K562 (cell line): Measurements from ENCODE around the gene AP1M1. TPM values are rescaled to one million over a fixed set of nuclear protein-coding genes. Genes with fewer than 3 reads are reported as not detected.
A peak's percentile ranks its signal among the peaks of the same experiment; 100 is the strongest.

Source experiments
- CREB3L1 ChIP-seq: fragments of 450-650 bp; IDR thresholded peaks from 2 replicates; pipeline ENCODE4 v1.6.1; 2014; ENCODE audit warnings: low read depth, mild to moderate bottlenecking, moderate library complexity, borderline replicate concordance
- CTBP1 ChIP-seq: fragments of 450-650 bp; IDR thresholded peaks from 2 replicates; pipeline ENCODE4 v1.6.1; 2016; ENCODE audit warnings: borderline replicate concordance
- FOXA1 ChIP-seq: fragments of 450-650 bp; IDR thresholded peaks from 2 replicates; pipeline ENCODE4 v1.6.1; 2016; ENCODE audit warnings: mild to moderate bottlenecking, borderline replicate concordance
- GABPB1 ChIP-seq: sonication (generic); formaldehyde crosslinking; IDR thresholded peaks from 2 replicates; pipeline ENCODE4 v1.8.0; 2022; ENCODE audit warnings: mild to moderate bottlenecking, missing genetic modification reagents
- GTF2E2 ChIP-seq: fragments of 200-800 bp; sonication (Bioruptor generic); IDR thresholded peaks from 2 replicates; pipeline ENCODE4 v1.6.1; 2016; ENCODE audit warnings: missing genetic modification characterization, missing compliant biosample characterization
- MAFF ChIP-seq: IDR thresholded peaks from 2 replicates; pipeline ENCODE4 v1.6.1; 2012; ENCODE audit warnings: low read length, improper control_type of control experiment
- MEF2D ChIP-seq: conservative IDR thresholded peaks from 2 replicates; pipeline ENCODE4 v1.6.1; 2016; ENCODE audit warnings: low read depth, missing genetic modification characterization, missing compliant biosample characterization
- NFATC3 ChIP-seq: fragments of 450-650 bp; IDR thresholded peaks from 2 replicates; pipeline ENCODE4 v1.6.1; 2017; ENCODE audit warnings: mild to moderate bottlenecking
- PHF21A ChIP-seq: fragments of 450-650 bp; IDR thresholded peaks from 2 replicates; pipeline ENCODE4 v1.6.1; 2017; ENCODE audit warnings: low read depth, borderline replicate concordance
- PYGO2 ChIP-seq: fragments of 450-650 bp; IDR thresholded peaks from 2 replicates; pipeline ENCODE4 v1.6.1; 2016; ENCODE audit warnings: mild to moderate bottlenecking, missing genetic modification characterization, moderate library complexity, missing compliant biosample characterization
- RBBP5 ChIP-seq: fragments of 200-600 bp; sonication (generic); IDR thresholded peaks from 2 replicates; pipeline ENCODE4 v1.6.1; 2012; ENCODE audit warnings: borderline replicate concordance, mild to moderate bottlenecking, low read length, control low read depth, inconsistent platforms; ENCODE audit not compliant: insufficient read depth, poor library complexity, severe bottlenecking
- SRSF9 ChIP-seq: fragments of 200-400 bp; formaldehyde crosslinking; IDR thresholded peaks from 2 replicates; pipeline ENCODE4 v1.6.1; 2017; ENCODE audit warnings: low read depth, low read length, borderline replicate concordance
- STAT6 ChIP-seq: sonication (generic); formaldehyde crosslinking; IDR thresholded peaks from 2 replicates; pipeline ENCODE4 v1.8.1; 2023; ENCODE audit warnings: mild to moderate bottlenecking, missing genetic modification reagents
- THRA ChIP-seq: fragments of 450-650 bp; IDR thresholded peaks from 2 replicates; pipeline ENCODE4 v1.6.1; 2017; ENCODE audit warnings: mild to moderate bottlenecking, moderate library complexity
- ZBTB7A ChIP-seq: IDR thresholded peaks from 2 replicates; pipeline ENCODE4 v1.6.1; 2011; ENCODE audit warnings: low read depth, mild to moderate bottlenecking, low read length, moderate library complexity, borderline replicate concordance; ENCODE audit not compliant: control insufficient read depth
- ZFP91 ChIP-seq: sonication (generic); formaldehyde crosslinking; IDR thresholded peaks from 2 replicates; pipeline ENCODE4 v1.8.0; 2022; ENCODE audit warnings: mild to moderate bottlenecking, missing genetic modification reagents
- ZMIZ1 ChIP-seq, 2 experiments: fragments of 150-350 bp in 1 of 2; IDR thresholded peaks; 2 replicates each; pipeline ENCODE4 v1.6.1; 2012 to 2016; ENCODE audit warnings: low read depth in 2 of 2, low read length in 2 of 2, mild to moderate bottlenecking in 1 of 2, moderate library complexity in 1 of 2
- ZNF707 ChIP-seq: fragments of 250-450 bp; sonication (Bioruptor Pico); conservative IDR thresholded peaks from 2 replicates; pipeline ENCODE4 v1.8.0; 2022; ENCODE audit warnings: inconsistent platforms, mild to moderate bottlenecking, moderate library complexity
- polyA plus RNA-seq, 8 experiments: library from polyadenylated mRNA; depleted of rRNA in 4 of 8; stranded (reverse) in 5 of 8; unstranded in 3 of 8; fragments of >200 nt; fragmentation: Nextera tagmentation in 2 of 8; fragmentation: Illumina TruSeq in 1 of 8; extraction: Ambion mirVana in 2 of 8; extraction: Trizol in 1 of 8; gene quantifications; 2 replicates each; pipeline versions ENCODE4 v1.2.1 to v1.2.3, GENCODE V29; 2011 to 2014; ENCODE audit warnings: inconsistent platforms in 1 of 8, missing spikeins in 1 of 8
- total RNA-seq, 7 experiments: library from RNA; depleted of rRNA in 6 of 7; stranded (reverse); fragments of >200 nt in 6 of 7; fragmentation: Illumina TruSeq in 2 of 7; extraction: Trizol in 2 of 7; gene quantifications; 2 replicates each; pipeline versions ENCODE4 v1.2.1 to v1.2.3, GENCODE V29; 2011 to 2021; ENCODE audit warnings: low replicate concordance in 1 of 7

The AP1M1 gene
- total and polyA plus RNA-seq, 9 of the 15 experiments (the other 6 are each of a cell fraction or from before 2014, with no cell fraction given): 0.87 to 56.2 (median 29.1) TPM

- TF ChIP-seq RBBP5 (no peak), PHF21A (no peak), GTF2E2 (0 out of 2 replicates have a peak, but pooled peaks have one; percentile 30), PYGO2 (no peak), STAT6 (no peak), ZBTB7A (peak; percentile 90; the same call in 1 of the 2 replicates), MEF2D (tag) (no peak), ZMIZ1 (IDR thresholded peaks at IDR 0.05; ENCODE audit: low read depth in 2 of 2, low read length in 2 of 2) (no peak), THRA (no peak), GABPB1 (no peak), NFATC3 (no peak), FOXA1 (no peak), MAFF (no peak), CREB3L1 (no peak), ZFP91 (no peak), SRSF9 (no peak), ZNF707 (CRISPR knock-in tag) (no peak), CTBP1 (peak; percentile 23; the same call in 1 of the 2 replicates)
Observed at GRCh38 chr19:16185768-16186123, 12.0 kb upstream of the AP1M1 start (continued).
